HG03280 (cell line): ENCODE data around the gene REV3L.
"Not testable (repeated sequence)": the region's sequence is repeated elsewhere in the genome, so short reads cannot be mapped to it uniquely, and the experiment has no call there.

Experiments
- ATAC-seq: cut with Tn5 transposase; IDR thresholded peaks from one replicate; pipeline ENCODE4 v1.9.1; 2021; ENCODE audit warnings: mild to moderate bottlenecking, moderate library complexity; ENCODE audit not compliant: unreplicated experiment

The REV3L gene

DNA sequence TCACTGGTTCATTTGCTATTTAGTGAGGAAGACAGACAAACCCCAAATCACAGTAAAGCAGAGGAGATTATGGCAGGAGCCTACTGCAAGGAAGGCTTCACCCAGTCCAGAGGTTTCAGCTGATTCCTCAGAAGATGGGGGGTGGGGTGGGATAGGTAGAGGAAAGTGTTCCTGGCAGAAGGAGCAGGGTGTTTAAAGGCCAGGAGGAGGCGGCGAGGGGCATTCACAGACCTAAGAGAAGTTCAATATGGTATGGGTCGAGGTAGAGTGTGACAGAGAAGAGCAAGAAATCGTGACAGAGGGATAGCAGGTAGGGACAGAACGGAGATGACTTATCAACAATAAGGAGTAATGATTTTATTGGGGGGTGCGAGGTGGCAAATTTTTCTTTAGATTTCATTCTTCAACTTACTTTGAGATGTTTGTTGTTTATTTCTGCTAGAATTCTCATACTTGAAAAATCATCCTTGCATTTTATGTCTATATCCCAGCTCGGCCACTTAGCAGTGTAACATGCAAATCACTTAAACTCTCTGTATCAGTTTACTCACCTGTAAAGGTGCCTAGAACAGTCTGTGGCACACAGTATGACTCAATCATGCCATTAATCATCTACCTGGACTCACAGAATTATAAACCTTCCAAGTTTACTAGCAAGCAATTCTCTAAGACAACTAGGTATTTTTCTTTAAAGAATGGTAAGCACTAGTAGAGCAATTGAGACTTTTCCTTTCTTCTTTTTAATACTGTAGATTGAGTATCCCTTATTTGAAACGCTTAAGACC, 176.7 kb downstream of the REV3L start:
- ATAC-seq, result no peak

DNA sequence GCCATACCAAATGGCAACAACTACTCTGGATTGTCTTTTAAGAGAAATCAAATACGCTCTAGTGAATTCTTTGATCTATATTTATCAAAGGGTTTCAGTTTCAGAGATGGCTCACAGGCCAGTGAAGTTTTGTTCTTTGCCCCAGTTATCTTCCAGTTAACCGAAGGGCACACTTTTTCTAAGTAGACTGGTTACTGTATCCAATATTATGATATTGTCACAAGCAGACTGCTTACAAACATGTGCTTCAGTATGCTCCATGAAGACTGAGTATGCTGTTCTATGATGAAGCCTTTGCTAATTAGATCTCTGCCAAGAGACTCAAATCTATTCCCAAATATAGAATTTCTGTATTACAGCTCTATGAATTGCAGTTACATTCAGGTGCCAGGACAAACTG, 181.1 kb downstream of the REV3L start:
- peak; percentile 69 for ATAC-seq

DNA sequence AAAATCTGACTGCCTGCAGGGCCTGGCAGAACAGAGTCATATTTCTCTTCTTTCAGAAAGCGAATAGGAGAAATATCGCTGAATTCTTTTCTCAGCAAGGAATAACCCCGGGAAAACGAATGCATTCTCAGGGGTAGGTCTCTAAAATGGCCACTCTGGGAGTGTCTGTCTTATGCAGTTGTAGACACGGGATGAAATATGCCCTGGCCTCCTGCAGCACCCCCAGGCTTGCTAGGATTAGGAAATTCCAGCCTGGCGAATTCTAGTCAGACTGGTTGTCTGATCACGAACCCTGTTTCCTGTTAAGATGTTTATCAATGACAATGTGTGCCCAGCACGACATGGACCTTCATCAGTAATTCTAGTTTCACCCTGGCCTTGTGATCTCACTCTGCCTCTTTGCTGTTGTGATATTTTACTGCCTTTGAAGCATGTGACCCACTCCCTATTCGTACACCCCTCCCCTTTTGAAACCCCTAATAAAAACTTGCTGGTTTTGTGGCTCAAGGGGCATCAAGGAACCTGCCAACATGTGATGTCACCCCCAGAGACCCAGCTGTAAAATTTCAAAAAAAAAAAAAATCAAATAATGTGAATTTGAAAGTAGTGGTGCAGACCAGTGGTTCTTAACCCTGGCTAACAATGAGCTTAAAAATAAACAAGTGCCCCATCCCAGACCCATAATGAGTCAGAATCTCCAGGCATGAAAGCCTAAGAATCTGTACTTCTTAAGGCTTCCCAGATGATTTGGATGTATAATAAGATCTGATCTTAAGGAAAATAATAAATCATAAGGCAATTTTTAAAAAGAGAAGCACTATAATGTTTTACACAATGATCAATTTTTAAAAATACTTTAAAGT, 181.8 kb downstream of the REV3L start:
- not testable (repeated sequence) for ATAC-seq

DNA sequence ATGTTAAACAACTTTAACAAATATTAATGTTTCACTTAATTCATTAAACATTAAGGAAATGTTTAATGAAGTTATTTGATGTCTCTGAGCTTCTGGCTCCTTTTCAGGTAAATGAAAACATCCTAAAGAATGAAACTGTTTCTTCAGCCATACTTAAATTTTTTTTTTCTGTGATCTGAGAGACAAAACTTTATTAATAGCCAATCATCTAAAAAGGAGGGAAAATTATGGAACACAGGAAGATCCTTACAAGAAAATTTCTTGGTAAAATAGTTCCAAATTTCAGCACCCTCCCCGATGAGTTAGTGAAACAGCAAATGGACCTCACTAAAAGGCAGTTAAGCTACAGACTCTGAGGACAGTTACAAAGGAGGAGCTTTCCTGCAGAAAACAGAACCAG, 185.2 kb downstream of the REV3L start:
- ATAC-seq, result no peak

DNA sequence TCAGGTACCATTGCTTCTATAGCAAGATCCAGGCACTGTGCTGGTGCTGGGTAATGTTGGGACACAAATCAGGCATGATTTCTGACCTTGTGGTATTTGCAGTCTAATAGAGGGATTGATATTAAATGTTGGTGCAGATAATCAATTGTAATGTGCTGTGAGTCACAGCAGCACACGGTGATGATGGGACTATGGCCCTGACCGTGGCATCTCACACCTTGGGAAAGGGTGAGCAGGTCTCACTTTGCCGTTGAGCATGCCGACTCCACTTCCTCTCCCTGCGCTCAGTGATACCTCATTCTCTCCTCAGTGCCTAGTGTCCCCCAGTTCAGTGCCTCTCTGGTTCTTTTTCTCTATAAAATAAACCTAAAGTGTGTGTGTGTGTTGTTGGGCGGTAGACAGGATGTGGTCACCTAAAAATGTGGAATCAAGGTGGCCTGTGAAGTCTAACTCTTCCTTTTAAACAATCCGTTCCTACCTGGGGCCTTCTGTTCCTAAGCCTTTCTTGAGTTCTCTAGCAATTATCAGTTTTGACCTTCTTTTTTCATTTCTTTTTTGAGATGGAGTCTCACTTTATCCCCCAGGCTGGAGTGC, 188.5 kb downstream of the REV3L start:
- no peak for ATAC-seq

DNA sequence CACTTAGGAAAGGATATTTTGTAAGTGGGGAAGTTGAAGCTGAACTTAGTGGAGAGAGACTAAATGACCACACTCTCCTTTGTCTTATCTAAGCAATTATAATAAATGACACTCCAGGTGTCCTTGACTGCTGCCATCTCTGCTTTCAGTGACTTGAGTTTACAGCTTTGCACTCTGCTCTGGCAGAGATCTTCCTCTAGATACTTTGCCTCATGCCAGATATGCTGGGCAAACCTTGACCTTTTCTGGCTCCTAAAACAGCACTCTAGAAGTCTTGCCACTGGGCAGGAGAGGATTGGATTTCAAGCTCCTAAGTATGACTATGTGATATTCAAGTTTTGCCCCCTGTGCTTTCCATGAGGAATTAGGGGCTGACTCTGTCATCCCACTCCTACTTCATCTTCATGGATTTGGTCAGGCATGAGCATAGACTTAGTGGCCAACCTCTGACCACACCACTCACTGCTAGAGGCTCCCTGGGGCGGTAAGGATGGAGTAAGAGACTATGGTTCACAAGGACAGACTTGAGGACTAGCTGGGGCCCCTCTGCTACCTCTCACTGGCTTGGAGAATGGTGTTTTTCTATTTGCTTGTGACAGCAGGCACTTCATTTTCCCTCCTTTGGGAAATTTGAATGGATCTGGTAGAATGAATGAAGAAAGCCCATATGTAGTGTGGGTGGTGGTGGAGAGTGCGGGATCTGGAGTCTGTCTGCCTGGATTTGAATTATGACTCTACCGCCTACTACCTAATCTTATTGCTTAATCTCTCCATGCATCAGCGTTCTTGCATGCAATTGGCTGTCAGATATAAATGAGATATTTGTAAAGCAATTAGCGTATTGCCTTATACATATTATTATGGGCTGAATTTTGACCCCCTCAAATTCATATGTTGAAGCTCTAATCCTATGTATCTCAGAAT, 191.4 kb downstream of the REV3L start:
- no peak for ATAC-seq

DNA sequence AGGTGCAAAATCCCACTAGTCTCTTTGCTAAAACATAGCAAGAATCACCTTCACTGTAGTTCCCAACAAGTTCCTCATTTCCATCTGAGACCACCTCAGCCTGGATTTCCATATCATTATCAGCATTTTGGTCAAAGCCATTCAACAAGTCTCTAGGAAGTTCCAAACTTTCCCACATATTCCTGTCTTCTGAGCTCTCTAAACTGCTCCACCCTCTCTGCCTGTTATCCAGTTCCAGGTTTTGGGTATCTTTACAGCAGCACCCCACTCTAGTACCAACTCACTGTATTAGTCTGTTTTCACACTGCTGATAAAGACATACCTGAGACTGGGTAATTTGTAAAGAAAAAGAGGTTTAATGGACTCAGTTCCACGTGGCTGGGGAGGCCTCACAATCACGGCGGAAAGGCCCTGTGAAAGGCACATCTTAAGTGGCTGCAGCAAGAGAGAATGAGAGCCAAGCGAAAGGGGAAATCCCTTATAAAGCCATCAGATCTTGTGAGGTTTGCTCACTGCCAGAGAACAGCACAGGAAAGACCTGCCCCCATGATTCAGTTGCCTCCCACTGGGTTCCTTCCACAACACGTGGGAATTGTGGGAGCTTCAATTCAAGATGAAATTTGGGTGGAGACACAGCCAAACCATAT, 192.2 kb downstream of the REV3L start:
- ATAC-seq, result peak; percentile 82

DNA sequence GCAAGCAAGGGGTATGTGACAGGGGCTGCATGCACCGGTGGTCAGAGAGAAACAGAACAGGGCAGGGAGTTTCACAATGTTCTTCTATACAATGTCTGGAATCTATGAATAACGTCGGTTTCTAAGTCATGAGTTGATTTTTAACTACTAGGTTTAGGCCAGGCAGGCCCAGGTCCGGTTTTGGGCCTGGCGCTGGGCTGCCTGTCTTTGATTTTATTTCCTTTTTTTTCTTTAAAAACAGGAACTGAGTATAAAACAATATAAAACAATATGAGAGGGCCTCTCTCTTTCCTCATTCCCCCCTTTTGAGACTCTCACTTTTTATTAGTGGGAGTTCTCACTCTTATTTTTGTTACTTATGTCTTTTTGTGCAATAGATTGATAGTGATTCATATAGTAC, 198.7 kb downstream of the REV3L start:
- not testable (repeated sequence) for ATAC-seq

DNA sequence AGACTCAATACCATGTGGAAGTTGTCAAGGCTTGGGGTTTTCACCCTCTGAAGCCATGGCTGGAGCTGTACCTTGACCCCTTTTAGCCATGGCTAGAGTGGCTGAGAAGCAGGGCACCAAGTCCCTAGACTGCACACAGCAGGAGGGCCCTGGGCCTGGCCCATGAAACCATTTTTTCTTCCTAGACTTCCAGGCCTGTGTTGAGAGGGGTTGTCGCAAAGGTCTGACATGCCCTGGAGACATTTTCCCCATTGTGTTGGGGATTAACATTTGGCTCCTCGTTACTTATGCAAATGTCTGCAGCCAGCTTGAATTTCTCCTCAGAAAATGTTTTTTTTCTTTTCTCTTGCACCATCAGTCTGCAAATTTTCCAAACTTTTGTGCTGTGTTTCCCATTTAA, 199.3 kb downstream of the REV3L start:
- no peak for ATAC-seq

DNA sequence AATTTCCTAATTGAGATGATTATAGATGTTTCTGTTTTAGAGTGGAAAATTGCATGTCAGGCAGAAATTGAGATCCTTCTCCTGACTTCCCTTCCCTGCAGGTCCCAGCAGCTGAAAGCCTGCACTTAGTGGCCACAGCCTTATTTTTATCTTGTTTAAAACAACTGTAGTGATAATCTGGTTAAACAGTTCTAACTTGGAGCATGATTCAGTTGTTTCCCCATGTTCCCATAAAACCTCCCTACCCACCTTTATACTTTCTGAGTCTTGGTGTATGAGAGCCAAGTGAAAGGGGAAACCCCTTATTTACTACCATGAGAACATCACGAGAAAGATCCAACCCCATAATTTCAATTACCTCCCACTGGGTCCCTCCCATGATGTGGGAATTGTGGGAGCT, 200.5 kb downstream of the REV3L start:
- no peak for ATAC-seq

DNA sequence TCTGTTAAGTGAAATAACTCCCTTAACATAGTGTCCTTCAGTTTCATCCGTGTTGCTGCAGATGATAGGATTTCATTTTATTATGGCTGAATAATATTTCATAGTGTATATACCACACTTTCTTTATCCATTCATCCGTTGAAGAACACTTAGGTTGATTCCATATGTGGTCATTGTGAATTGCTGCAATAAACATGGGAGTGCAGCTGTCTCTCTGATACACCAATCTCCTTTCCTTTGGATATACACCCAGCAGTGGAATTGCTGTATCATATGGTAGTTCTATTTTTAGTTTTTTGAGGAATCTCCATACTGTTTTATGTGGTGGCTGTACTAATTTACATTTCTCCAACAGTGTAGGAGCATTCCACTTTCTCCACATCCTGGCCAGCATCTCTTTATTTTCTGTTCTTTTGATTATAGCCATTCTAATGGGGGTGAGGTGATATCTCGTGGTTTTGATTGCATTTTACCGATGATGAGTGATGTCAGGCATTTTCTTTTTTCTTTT, 202.5 kb downstream of the REV3L start:
- no peak for ATAC-seq

DNA sequence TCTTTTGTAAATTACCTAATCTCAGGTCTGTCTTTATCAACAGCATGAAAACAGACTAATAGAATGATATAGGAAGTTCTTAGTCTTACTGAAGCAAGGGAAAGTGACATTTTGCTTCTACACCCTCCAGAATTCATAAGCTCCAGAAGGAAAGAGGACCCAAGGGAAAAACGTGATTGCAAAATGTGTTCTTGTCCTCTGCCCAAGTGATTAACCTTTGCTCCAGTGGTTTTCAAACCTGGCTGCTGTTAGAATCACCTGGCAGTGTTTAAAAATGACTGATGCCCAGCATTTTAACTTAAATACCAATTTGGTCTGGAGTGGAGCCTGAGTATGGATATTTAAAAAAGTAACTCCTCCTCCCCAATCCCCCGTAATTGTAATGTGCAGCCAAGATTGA, 204.3 kb downstream of the REV3L start:
- ATAC-seq, result no peak

DNA sequence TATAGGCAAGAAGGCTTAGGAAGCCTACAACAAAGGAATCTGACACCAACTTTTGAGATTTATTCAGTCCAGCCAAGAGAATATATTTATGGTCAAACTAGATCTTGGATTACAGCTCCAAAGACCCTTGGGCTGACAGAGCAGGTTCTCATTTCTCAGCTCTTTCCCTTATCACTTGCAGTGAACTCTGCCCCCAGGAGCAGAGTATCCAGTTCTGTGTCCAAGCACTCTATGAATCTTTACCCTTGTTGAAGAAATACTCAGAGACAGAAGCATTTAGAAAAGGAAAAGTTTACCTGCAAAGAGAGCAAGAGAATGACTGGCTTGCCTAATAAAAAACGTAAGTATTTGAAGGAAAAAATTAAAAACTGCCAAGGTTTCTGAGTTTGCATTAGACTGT, 205.2 kb downstream of the REV3L start:
- ATAC-seq, result no peak

DNA sequence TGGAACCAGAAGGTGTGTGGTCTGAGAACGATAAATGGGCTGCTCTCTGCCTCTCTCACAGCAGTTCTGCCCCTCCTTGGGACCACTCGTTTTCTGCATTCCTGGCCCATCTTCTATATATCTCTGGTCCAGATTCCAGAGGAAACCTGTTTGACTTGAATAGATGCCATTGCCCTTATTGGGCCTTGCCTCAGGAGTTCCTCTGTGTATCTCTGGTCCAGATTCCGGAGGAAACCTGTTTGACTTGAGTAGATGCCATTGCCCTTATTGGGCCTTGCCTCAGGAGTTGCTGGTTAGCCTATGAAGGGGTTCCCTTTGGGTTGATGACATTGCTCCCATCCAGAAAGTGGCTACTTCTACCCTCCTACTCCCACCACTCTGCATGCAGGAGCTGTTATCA, 206.3 kb downstream of the REV3L start:
- no peak for ATAC-seq

DNA sequence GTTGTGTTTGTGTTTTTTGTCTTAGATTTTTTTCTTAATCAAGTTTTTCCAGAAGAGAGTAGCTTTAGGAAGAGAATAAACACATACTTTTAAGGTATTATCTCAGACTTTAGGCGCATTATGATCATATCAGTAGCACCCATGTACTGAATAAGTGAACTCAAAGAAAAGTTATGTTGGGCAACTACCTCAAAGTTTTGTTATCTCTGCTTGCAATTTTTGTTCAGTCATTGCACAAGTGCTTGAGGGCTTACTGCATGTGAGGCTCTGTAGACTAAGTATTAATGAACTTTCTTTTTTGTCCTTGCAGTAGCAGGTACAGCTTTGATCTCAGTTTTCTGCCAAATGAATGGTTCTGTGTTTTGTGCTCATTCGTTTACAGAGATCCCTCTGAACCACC, 206.7 kb downstream of the REV3L start:
- ATAC-seq, result no peak

DNA sequence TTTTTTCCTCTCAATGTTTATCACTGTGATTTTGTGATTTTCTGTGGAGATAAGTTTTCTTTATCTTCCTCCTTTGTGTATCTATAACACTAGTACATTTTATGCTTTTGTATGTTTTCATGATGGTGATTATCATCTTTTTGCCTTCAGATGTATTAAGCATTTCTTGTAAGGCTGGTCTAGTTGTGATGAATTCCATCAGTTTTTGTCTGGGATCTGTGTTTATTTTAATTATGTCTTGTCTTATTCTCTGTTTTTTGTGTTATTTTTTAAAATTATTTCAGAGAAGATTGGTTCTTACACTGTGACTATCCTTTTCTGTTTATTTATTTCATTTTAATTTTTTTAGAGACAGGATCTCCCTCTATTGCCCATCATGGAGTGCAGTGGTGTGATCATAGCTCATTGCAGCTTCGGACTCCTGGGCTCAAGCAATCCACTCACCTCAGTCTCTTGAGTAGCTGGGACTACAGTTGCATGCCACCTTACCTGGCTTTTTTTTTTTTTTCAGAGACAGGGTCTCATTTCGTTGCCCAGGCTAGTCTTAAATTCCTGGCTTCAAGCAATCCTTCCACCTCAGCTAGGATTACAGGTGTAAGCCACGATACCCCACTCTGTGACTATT, 208.3 kb downstream of the REV3L start:
- ATAC-seq, result no peak

DNA sequence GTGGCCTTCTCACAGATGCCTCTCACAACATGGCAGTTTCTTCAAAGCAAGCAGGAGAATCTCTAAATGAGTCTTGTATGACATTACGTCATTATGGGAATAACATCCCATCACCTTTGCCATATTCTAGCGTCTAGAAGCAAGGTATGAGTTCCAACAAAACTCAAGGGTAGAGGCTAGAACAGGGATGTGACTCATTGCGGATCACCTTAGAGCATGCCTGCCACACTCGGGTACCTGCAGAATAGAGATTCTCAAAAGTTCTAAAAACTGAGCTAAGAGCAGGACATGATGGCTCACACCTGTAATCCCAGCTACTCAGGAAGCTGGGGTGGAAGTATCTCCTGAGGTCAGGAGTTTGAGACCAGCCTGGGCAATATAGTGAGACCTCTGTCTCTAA, 212.9 kb downstream of the REV3L start:
- ATAC-seq, result no peak

DNA sequence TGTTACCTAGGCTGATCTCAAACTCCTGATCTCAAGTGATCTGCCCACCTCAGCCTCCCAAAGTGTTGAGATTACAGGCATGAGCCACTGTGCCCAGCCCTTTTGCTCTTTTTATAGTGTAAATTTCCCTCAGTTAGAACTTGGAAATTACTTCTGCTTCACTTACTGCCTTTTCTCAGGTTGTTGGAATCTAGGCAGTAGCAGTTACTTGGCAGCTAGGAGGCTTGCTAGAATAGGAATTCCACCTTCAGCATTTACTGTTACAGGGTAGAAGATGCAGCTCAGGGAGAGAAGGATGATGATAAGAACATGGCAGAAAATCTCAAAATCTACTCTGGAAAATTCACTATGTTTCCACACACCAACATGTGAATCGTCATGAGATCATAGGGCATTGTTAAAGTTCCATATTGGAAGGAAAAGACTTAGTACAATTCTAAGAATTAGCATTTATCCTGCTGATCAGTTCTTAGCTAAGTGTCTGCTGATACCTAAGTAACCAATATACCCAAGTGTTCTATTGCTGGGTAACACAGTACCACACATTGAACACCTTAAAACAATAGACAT, 213.5 kb downstream of the REV3L start:
- no peak for ATAC-seq

DNA sequence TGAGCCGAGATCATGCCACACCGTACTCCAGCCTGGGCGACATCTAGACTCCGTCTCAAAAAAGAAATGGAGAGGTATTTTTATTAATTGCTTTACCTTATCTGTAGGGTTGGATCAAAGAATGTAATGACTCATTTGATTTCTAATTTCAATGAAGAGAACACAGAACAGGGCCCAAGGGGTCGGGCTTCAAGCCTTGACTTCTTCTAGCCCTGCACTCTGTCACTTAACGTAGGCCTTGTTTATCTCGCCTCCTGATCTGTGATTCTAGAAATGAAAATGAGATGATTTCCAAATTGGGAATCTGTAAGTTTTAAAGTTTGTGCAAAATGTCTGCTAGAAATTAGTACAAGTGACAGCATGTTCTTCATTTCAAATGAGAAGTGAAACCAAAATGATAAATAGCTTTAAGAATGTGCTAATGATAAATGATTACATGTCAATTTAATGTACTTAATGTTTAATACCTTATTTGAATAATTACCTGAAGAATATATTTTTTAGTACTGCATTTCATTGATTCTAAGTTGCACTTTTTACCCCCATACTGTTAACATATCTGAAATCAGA, 215.2 kb downstream of the REV3L start:
- ATAC-seq, result no peak
